NT2/D1 (cell line): Measurements from ENCODE around the gene BBS9.

Experiments
- DNase-seq: peaks from one replicate; pipeline ENCODE4 v3.0.0-alpha.2; 2011; ENCODE audit warnings: low read depth, low spot score
- H3K27me3 ChIP-seq: 2 replicates; pipeline ENCODE4 v1.6.0; 2011; ENCODE audit warnings: mild to moderate bottlenecking; ENCODE audit not compliant: insufficient read length, insufficient read depth
- H3K36me3 ChIP-seq: 2 replicates; pipeline ENCODE4 v1.6.1; 2011; ENCODE audit warnings: mild to moderate bottlenecking, low read length, mixed read lengths; ENCODE audit not compliant: insufficient read depth, insufficient read length
- H3K4me1 ChIP-seq: 2 replicates; pipeline ENCODE4 v1.5.1; 2011; ENCODE audit not compliant: insufficient read depth, insufficient read length
- H3K4me3 ChIP-seq: 2 replicates; pipeline ENCODE4 v1.5.1; 2011; ENCODE audit warnings: low read depth; ENCODE audit not compliant: insufficient read length
- H3K9ac ChIP-seq: 2 replicates; pipeline ENCODE4 v1.6.0; 2011; ENCODE audit warnings: low read depth; ENCODE audit not compliant: insufficient read length
- H3K9me3 ChIP-seq: 2 replicates; pipeline ENCODE4 v1.5.1; 2011; ENCODE audit warnings: mild to moderate bottlenecking, low read length; ENCODE audit not compliant: insufficient read depth
- SUZ12 ChIP-seq: IDR thresholded peaks from 2 replicates; pipeline ENCODE4 v1.6.1; 2011; ENCODE audit not compliant: insufficient read length, insufficient read depth; ENCODE audit errors: extremely low read depth
- YY1 ChIP-seq: IDR thresholded peaks from 2 replicates; pipeline ENCODE4 v1.6.1; 2011; ENCODE audit not compliant: insufficient read length, insufficient read depth
- ZNF274 ChIP-seq: IDR thresholded peaks from 2 replicates; pipeline ENCODE4 v1.6.1; 2011; ENCODE audit warnings: mild to moderate bottlenecking, low read depth, low read length

The BBS9 gene

GRCh38 chr7:33369888-33370287 is 240.5 kb downstream of the BBS9 start:
- no peak for DNase-seq
- no peaks in the 10 kb centered on the region for H3K4me1 ChIP-seq
- no peaks in the 10 kb centered on the region for H3K9me3 ChIP-seq
- no peak overlapping the region for H3K9ac ChIP-seq
- no peaks in the 10 kb centered on the region for H3K27me3 ChIP-seq
- no peaks in the 10 kb centered on the region for H3K36me3 ChIP-seq
- TF ChIP-seq SUZ12 (no peak), ZNF274 (no peak), YY1 (no peak)
- no peak overlapping the region for H3K4me3 ChIP-seq

- Histone ChIP-seq H3K9ac (no peak overlapping the region), H3K27me3 (no peaks in the 10 kb centered on the region), H3K4me1 (no peaks in the 10 kb centered on the region), H3K36me3 (no peaks in the 10 kb centered on the region), H3K9me3 (no peaks in the 10 kb centered on the region), H3K4me3 (no peak overlapping the region)
- no peak for TF ChIP-seq SUZ12
- no peak for TF ChIP-seq ZNF274
- TF ChIP-seq YY1, result no peak
- DNase-seq, result no peak
Measured at GRCh38 chr7:33373195-33373594, 243.8 kb downstream of the BBS9 start.

DNA sequence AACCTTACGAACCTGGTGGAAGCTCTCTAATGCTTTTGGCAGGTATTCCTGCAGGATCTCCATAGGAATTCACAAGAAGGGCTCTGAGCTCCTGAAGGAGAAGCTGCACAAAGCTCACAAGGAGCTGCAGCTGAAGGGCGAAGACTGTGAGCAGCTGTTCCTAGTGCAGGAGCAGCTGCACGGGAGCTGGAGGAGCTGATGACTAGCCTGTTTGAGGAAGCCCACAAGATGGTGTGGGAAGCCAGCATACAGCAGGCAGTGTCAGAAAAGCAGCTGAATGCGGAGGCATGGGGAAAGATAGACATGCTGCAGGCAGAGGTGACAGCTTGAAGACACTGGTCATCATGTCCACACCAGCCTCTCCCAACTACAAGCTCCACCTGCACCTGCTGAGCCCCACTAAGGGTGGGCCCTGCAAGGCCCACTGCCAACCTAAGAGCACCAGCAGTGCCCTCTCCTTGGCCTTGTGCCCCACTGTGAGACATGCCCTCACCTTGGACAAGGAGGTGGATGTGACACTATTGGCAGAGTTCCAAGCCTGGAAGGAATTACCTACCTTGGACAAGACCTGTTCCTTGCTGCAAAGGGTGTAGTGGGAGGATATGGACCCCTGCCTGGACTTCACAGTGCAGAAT is 250.6 kb downstream of the BBS9 start:
- H3K9ac ChIP-seq, result no peak overlapping the region
- TF ChIP-seq ZNF274 (no peak), SUZ12 (no peak), YY1 (no peak)
- no peaks in the 10 kb centered on the region for H3K27me3 ChIP-seq
- no peaks in the 10 kb centered on the region for H3K36me3 ChIP-seq
- H3K4me3 ChIP-seq, result no peak overlapping the region
- DNase-seq, result no peak
- H3K4me1 ChIP-seq, result no peaks in the 10 kb centered on the region
- no peaks in the 10 kb centered on the region for H3K9me3 ChIP-seq

- H3K27me3 ChIP-seq, result no peaks in the 10 kb centered on the region
- H3K9ac ChIP-seq, result no peak overlapping the region
- H3K36me3 ChIP-seq, result no peaks in the 10 kb centered on the region
- no peak for DNase-seq
- no peak overlapping the region for H3K4me3 ChIP-seq
- no peaks in the 10 kb centered on the region for H3K9me3 ChIP-seq
- H3K4me1 ChIP-seq, result no peaks in the 10 kb centered on the region
- TF ChIP-seq SUZ12 (no peak), ZNF274 (no peak), YY1 (no peak)
Measured at GRCh38 chr7:33388332-33388731, 259.0 kb downstream of the BBS9 start.

GRCh38 chr7:33392148-33392547 is 262.8 kb downstream of the BBS9 start:
- Histone ChIP-seq H3K4me1 (no peaks in the 10 kb centered on the region), H3K27me3 (no peaks in the 10 kb centered on the region), H3K9me3 (no peaks in the 10 kb centered on the region), H3K4me3 (no peak overlapping the region), H3K36me3 (no peaks in the 10 kb centered on the region), H3K9ac (no peak overlapping the region)
- DNase-seq, result no peak
- TF ChIP-seq ZNF274 (no peak), SUZ12 (no peak), YY1 (no peak)

GRCh38 chr7:33393770-33394169 is 264.4 kb downstream of the BBS9 start:
- H3K27me3 ChIP-seq, result no peaks in the 10 kb centered on the region
- no peak for TF ChIP-seq ZNF274
- no peak for TF ChIP-seq YY1
- TF ChIP-seq SUZ12, result no peak
- no peak overlapping the region for H3K4me3 ChIP-seq
- no peaks in the 10 kb centered on the region for H3K9me3 ChIP-seq
- no peak overlapping the region for H3K9ac ChIP-seq
- no peak for DNase-seq
- no peaks in the 10 kb centered on the region for H3K4me1 ChIP-seq
- H3K36me3 ChIP-seq, result no peaks in the 10 kb centered on the region

GRCh38 chr7:33395340-33395739 is 266.0 kb downstream of the BBS9 start:
- no peak overlapping the region for H3K4me3 ChIP-seq
- no peak for DNase-seq
- H3K9ac ChIP-seq, result no peak overlapping the region
- TF ChIP-seq ZNF274, result no peak
- TF ChIP-seq SUZ12, result no peak
- TF ChIP-seq YY1, result no peak
- H3K36me3 ChIP-seq, result no peaks in the 10 kb centered on the region
- no peaks in the 10 kb centered on the region for H3K4me1 ChIP-seq
- H3K27me3 ChIP-seq, result no peaks in the 10 kb centered on the region
- H3K9me3 ChIP-seq, result no peaks in the 10 kb centered on the region

DNA sequence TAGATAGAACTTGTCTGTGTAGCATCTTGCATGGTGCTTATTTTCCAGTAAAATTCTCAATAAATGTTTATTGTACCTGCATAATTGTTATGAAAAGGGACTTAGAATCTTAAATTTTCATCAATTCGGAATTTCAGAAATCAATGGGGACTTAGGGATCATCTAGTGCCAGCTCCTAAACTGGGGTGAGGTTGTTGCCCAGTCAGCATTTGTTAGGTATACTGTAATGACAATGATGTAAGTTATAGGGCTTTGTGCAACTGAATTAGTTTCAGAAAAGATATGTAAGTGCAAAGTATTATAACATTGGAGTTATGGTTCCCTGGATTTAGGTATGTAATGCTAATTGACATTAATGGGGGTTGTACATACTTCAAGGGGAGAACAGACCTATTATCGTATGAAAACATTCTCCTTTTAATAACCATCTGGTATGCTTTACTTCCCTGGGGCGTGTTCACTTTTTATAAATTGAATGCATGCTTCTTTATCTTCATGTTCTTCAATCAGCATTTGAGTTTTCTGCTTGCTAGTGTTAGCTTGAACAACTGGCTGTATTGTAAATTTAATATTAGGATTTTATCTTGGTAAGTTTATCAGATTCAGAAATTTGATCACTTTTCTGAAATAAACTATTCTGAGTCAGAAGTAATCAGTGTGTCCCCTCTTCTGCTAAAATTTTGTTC is 270.3 kb downstream of the BBS9 start:
- Histone ChIP-seq H3K4me1 (no peaks in the 10 kb centered on the region), H3K9me3 (no peaks in the 10 kb centered on the region), H3K27me3 (no peaks in the 10 kb centered on the region), H3K36me3 (no peaks in the 10 kb centered on the region), H3K4me3 (no peak overlapping the region), H3K9ac (no peak overlapping the region)
- no peak for DNase-seq
- TF ChIP-seq SUZ12, result no peak
- TF ChIP-seq YY1, result no peak
- no peak for TF ChIP-seq ZNF274
